GM06990 (cell line): ENCODE data around the gene SAA1.
"Not testable (repeated sequence)": the region's sequence is repeated elsewhere in the genome, so short reads cannot be mapped to it uniquely, and the experiment has no call there.

ENCODE experiments used
- DNase-seq: peaks from one replicate; pipeline ENCODE4 v3.0.0-alpha.2; 2011; ENCODE audit not compliant: insufficient read length; ENCODE audit errors: extremely low read depth
- H3K27me3 ChIP-seq: replicated peaks from 2 replicates; pipeline ENCODE4 v1.6.0; 2011; ENCODE audit warnings: low read length; ENCODE audit not compliant: control insufficient read depth, insufficient read depth
- H3K36me3 ChIP-seq: 2 replicates; pipeline ENCODE4 v1.5.1; 2011; ENCODE audit warnings: low read length; ENCODE audit not compliant: control insufficient read depth, insufficient read depth
- H3K4me3 ChIP-seq: replicated peaks from 2 replicates; pipeline ENCODE4 v1.5.1; 2011; ENCODE audit warnings: low read depth, mild to moderate bottlenecking, control low read depth, low read length
- TF ChIP-seq, protein P1 (sequence below): IDR thresholded peaks from 2 replicates; pipeline ENCODE4 v1.5.1; 2011; ENCODE audit warnings: low read length, control low read depth, mild to moderate bottlenecking, inconsistent platforms; ENCODE audit not compliant: insufficient read depth, poor library complexity, severe bottlenecking

SAA1 gene

DNA sequence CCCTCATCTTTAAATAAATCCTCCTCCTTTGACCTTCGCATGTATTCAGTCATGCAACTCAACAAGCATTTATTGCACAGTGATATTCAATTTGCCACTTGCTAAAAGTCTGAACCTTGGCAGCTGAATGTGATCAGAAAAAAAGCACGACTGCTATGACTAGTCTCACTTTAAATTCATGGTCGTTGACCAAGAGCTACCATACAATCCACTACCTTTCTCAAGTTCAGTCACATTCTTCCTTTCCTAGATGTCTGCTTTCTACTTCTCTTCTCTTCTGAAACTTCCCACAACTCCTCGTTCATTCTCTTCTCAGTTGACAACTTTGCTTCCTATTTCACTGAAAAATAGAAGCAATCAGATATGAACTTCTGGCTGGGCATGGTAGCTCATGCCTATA, 2.0 kb upstream of the SAA1 start:
- no peaks in the 10 kb centered on the region for H3K36me3 ChIP-seq
- TF ChIP-seq, protein P1, sequence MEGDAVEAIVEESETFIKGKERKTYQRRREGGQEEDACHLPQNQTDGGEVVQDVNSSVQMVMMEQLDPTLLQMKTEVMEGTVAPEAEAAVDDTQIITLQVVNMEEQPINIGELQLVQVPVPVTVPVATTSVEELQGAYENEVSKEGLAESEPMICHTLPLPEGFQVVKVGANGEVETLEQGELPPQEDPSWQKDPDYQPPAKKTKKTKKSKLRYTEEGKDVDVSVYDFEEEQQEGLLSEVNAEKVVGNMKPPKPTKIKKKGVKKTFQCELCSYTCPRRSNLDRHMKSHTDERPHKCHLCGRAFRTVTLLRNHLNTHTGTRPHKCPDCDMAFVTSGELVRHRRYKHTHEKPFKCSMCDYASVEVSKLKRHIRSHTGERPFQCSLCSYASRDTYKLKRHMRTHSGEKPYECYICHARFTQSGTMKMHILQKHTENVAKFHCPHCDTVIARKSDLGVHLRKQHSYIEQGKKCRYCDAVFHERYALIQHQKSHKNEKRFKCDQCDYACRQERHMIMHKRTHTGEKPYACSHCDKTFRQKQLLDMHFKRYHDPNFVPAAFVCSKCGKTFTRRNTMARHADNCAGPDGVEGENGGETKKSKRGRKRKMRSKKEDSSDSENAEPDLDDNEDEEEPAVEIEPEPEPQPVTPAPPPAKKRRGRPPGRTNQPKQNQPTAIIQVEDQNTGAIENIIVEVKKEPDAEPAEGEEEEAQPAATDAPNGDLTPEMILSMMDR, result no peak
- DNase-seq, result no peak
- no peaks in the 10 kb centered on the region for H3K27me3 ChIP-seq
- H3K4me3 ChIP-seq, result no peak overlapping the region

DNA sequence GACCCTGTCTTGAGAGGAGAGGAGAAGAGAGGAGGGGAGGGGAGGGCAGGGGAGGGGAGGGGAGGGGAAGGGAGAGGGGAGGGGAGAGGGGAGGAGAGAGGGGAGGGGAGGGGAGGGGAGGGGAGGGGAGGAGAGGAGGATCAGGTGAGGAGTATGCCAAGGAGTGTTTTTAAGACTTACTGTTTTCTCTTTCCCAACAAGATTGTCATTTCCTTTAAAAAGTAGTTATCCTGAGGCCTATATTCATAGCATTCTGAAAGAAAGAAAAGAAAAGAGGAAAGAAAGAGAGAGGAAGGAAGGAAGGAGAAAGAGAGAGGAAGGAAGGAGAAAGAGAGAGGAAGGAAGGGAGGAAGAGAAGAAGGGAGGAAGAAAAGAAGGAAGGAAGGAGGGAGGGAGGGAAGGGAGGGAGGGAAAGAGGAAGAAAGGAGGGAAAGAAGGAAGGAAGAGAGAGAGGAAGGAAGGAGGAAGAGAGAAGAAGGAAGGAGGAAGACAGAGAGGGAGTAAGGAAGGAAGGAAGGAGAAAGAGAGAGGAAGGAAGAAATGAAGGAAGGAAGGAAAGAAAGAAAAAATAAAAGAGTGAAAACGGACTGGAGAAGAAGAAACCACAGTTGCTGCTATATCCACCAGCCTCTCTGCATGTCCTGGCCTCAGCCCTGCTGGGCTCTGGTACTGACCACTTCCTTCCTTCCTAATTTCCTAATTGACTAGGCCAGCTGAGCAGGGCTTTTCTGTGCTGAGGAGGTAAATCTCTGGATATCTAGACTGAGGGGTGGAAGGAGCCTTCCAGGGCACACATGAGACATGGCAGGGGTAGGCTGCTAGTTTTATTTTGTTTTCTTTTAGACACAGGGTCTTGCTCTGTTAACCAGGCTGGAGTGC, 1.1 kb upstream of the SAA1 start:
- H3K27me3 ChIP-seq, result no peaks in the 10 kb centered on the region
- no peak for DNase-seq
- TF ChIP-seq, protein P1, result no peak
- no peak overlapping the region for H3K4me3 ChIP-seq
- no peaks in the 10 kb centered on the region for H3K36me3 ChIP-seq

DNA sequence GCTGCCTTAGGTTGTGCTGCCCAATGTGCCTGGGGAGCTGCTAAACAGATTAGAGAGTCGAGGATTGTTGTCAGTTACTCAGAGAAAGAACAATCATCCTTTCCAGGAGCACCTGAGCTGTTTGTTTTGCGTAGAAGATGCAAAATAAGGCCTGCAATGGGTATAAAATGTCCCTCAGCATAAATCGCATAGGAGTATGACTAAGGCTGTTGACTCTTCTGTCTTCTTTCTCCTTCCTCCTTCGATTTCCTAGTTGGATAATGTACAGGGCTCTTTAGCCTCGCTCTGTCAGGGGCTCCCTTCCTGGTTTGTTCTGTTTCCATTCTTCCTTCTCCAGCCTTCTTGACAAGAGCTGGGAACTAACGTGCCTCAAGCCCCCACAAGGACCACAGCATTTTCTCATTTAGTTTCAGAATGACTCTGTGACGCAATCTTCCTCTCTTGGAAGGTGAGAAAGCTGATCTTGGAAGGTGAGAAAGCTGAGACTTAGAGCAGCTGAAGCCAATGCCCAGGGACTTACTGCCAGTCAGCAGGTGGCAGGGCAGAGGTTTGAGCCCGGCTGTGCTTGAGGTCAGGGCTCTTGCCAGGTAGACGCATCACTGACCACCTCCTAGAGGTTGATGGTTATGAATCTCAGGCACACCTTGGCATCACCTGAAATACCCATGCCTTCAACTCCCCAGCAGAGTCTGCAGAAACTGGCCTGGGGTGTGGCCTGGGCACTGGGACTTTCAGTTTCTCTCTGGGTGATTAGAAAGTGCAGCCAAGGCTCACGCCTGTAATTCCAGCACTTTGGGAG, 1.5 kb downstream of the SAA1 start:
- not testable (repeated sequence) for H3K4me3 ChIP-seq, H3K27me3 ChIP-seq, H3K36me3 ChIP-seq
- peak; percentile 58 for DNase-seq

DNA sequence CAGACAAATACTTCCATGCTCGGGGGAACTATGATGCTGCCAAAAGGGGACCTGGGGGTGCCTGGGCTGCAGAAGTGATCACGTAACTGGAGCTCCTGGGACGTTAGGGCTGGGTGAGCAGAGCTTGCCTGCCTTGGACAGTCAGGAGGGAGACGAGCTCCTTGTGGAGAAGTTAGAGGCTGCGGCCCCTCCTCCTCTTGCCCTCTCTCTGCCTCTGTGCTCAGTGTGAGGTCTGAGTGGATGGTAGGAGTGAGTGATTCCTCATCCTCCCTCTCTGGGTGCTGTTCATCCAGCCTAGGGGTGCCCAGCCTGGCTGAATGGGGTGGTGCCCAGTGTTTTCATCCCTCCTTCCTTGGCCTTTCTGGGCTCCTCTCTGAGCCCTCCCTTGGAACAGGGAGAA, 3.2 kb downstream of the SAA1 start:
- not testable (repeated sequence) for H3K27me3 ChIP-seq, H3K4me3 ChIP-seq, DNase-seq, H3K36me3 ChIP-seq

DNA sequence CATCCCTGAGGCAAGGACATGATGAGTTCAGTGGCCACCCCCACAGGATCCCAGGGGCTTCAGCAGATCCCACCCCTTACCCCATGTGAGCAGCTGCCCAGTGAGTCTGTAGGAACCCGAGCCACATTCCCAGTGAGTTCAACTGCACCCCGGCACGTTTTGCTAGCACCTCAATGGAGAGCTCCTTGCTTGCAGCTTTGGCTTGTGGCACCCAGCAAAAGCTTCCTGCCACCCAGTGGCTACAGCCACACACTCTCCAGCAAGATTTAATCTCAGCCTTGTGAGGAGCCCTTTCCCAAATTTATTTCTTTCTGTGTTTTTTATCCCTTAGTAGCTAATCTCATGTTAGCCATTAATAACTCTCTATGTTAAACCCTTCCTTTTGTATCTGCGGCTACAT, 4.0 kb downstream of the SAA1 start:
- no peaks in the 10 kb centered on the region for H3K36me3 ChIP-seq
- TF ChIP-seq, protein P1, result no peak
- no peak for DNase-seq
- no peak overlapping the region for H3K4me3 ChIP-seq
- no peaks in the 10 kb centered on the region for H3K27me3 ChIP-seq

DNA sequence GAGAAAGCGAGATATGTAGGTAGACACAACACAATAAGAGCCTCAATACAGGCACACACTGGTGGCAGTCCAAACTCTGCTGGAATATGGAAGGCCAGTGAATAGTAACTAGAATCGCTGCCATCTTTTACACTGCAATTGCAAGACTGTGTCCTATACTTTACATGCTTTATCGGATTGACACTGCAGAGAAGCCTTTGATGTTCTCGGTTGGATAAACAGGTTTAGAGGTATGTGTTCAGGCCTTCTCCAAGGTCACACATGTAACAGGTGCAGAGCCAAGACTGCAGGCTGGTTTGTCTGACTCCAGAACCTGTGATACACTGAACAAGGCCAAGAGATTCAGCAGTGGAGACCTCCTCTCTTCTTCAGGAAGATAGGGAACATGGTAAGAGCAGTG, 5.1 kb downstream of the SAA1 start:
- Histone ChIP-seq H3K36me3 (no peaks in the 10 kb centered on the region), H3K4me3 (no peak overlapping the region), H3K27me3 (no peaks in the 10 kb centered on the region)
- no peak for DNase-seq
- TF ChIP-seq, protein P1, result no peak
